OCI-LY3 (cell line): ENCODE measurements around the gene PLB1.

ENCODE experiments used
- H2AFZ ChIP-seq: fragments of 200-600, 300-600 bp; shearing (Covaris generic); 2 replicates; pipeline ENCODE4 v1.6.0; 2014; ENCODE audit warnings: antibody characterized with exemption, low read depth, low read length
- H3K27ac ChIP-seq: fragments of 200-600, 300-600 bp; sonication (generic); 2 replicates; pipeline ENCODE4 v1.5.1; 2014; ENCODE audit warnings: mild to moderate bottlenecking, low read length, moderate library complexity, mixed read lengths
- H3K27me3 ChIP-seq: fragments of 200-600, 300-600 bp; sonication (generic); 2 replicates; pipeline ENCODE4 v1.6.1; 2014; ENCODE audit warnings: low read depth, low read length, mixed read lengths
- H3K36me3 ChIP-seq: fragments of 200-600, 300-600 bp; sonication (generic); replicated peaks from 2 replicates; pipeline ENCODE3; 2014; ENCODE audit warnings: low read depth, low read length, mixed read lengths
- H3K4me1 ChIP-seq: fragments of 300-600, 200-600 bp; sonication (generic); 2 replicates; pipeline ENCODE4 v1.6.1; 2014; ENCODE audit warnings: low read length, mixed read lengths
- H3K4me2 ChIP-seq: fragments of 200-600, 300-600 bp; sonication (generic); 2 replicates; pipeline ENCODE4 v1.6.1; 2014; ENCODE audit warnings: low read length, mixed read lengths
- H3K4me3 ChIP-seq: fragments of 300-600, 200-600 bp; sonication (generic); 2 replicates; pipeline ENCODE4 v1.5.1; 2014; ENCODE audit warnings: antibody characterized with exemption, mild to moderate bottlenecking, low read length, moderate library complexity
- H3K79me2 ChIP-seq: fragments of 300-600, 200-600 bp; shearing (Covaris generic); 2 replicates; pipeline ENCODE4 v1.6.1; 2014; ENCODE audit warnings: mild to moderate bottlenecking, low read length, mixed read lengths
- H3K9ac ChIP-seq: fragments of 300-600, 200-600 bp; shearing (Covaris generic); 2 replicates; pipeline ENCODE4 v1.6.0; 2014; ENCODE audit warnings: mild to moderate bottlenecking, low read length, moderate library complexity
- H3K9me3 ChIP-seq: fragments of 200-600, 300-600 bp; shearing (Covaris generic); 2 replicates; pipeline ENCODE4 v1.6.1; 2014; ENCODE audit warnings: low read length, mixed read lengths; ENCODE audit not compliant: insufficient read depth
- H4K20me1 ChIP-seq: fragments of 200-600, 300-600 bp; sonication (generic); 2 replicates; pipeline ENCODE4 v1.6.1; 2016; ENCODE audit warnings: low read length, mixed read lengths; ENCODE audit not compliant: insufficient read depth
- CTCF ChIP-seq: fragments of 200-600, 300-600 bp; sonication (generic); IDR thresholded peaks from 2 replicates; pipeline ENCODE4 v1.5.1; 2014; ENCODE audit warnings: antibody characterized with exemption, low read length, low read depth
- EZH2phosphoT487 ChIP-seq: fragments of 200-600 bp; shearing (Covaris generic); IDR thresholded peaks from 2 replicates; pipeline ENCODE4 v1.6.1; 2018; ENCODE audit warnings: antibody characterized with exemption, mixed run types, low read depth

The PLB1 gene

GRCh38 chr2:28533044-28533680 lies 37.3 kb downstream of the PLB1 start:
- H3K9ac ChIP-seq: no peak overlapping the region
- TF ChIP-seq CTCF (no peak), EZH2phosphoT487 (no peak)
- no peak overlapping the region for H3K4me3 ChIP-seq
- no peaks in the 10 kb centered on the region for H4K20me1 ChIP-seq
- H3K79me2 ChIP-seq: no peaks in the 10 kb centered on the region
- no peaks in the 10 kb centered on the region for H3K9me3 ChIP-seq
- no peak overlapping the region for H3K4me2 ChIP-seq
- H3K4me1 ChIP-seq: 0 out of 2 replicates have a peak, but pooled peaks cover 3% of the 10 kb centered on the region
- H2AFZ ChIP-seq: no peak overlapping the region
- no peaks in the 10 kb centered on the region for H3K36me3 ChIP-seq
- H3K27ac ChIP-seq: no peak overlapping the region
- H3K27me3 ChIP-seq: peaks cover 16% of the 10 kb centered on the region

GRCh38 chr2:28534817-28535216 lies 39.0 kb downstream of the PLB1 start:
- Histone ChIP-seq H3K36me3 (no peaks in the 10 kb centered on the region), H3K4me2 (no peak overlapping the region), H3K9ac (no peak overlapping the region), H3K27ac (no peak overlapping the region), H3K4me1 (peaks cover 10% of the 10 kb centered on the region), H3K4me3 (no peak overlapping the region), H3K79me2 (no peaks in the 10 kb centered on the region), H4K20me1 (no peaks in the 10 kb centered on the region), H3K9me3 (no peaks in the 10 kb centered on the region), H2AFZ (no peak overlapping the region), H3K27me3 (peaks cover 16% of the 10 kb centered on the region)
- TF ChIP-seq EZH2phosphoT487: no peak
- no peak for TF ChIP-seq CTCF

- Histone ChIP-seq H3K27me3 (peaks cover 9% of the 10 kb centered on the region), H3K4me2 (no peak overlapping the region), H3K4me3 (no peak overlapping the region), H3K79me2 (no peaks in the 10 kb centered on the region), H3K4me1 (peaks cover 7% of the 10 kb centered on the region), H3K9ac (no peak overlapping the region), H3K36me3 (no peaks in the 10 kb centered on the region), H4K20me1 (no peaks in the 10 kb centered on the region), H3K27ac (no peak overlapping the region), H3K9me3 (no peaks in the 10 kb centered on the region), H2AFZ (no peak overlapping the region)
- TF ChIP-seq EZH2phosphoT487: no peak
- no peak for TF ChIP-seq CTCF
Measured at GRCh38 chr2:28538134-28538533, 42.3 kb downstream of the PLB1 start.

GRCh38 chr2:28538652-28539051 lies 42.8 kb downstream of the PLB1 start:
- H3K9me3 ChIP-seq: no peaks in the 10 kb centered on the region
- H3K9ac ChIP-seq: no peak overlapping the region
- TF ChIP-seq CTCF (no peak), EZH2phosphoT487 (no peak)
- H3K4me2 ChIP-seq: peak overlapping the region; percentile 16
- H4K20me1 ChIP-seq: no peaks in the 10 kb centered on the region
- no peak overlapping the region for H3K27ac ChIP-seq
- no peaks in the 10 kb centered on the region for H3K79me2 ChIP-seq
- peaks cover 5% of the 10 kb centered on the region; the same call in 1 of the 2 replicates for H3K27me3 ChIP-seq
- peaks cover 7% of the 10 kb centered on the region for H3K4me1 ChIP-seq
- peak overlapping the region; percentile 76 for H2AFZ ChIP-seq
- peak overlapping the region; percentile 1; the same call in 1 of the 2 replicates for H3K4me3 ChIP-seq
- no peaks in the 10 kb centered on the region for H3K36me3 ChIP-seq
